OCI-LY7 (cell line): ENCODE measurements around the gene P3H1. TPM values are rescaled to one million over a fixed set of nuclear protein-coding genes. Genes with fewer than 3 reads are reported as not detected.
"Not testable (repeated sequence)": the region's sequence is repeated elsewhere in the genome, so short reads cannot be mapped to it uniquely, and the experiment has no call there.

ENCODE experiments used
- BruUV-seq: library from RNA; stranded (reverse); fragments of 400-500 nt; replicated peaks from 2 replicates; lab custom pipeline; 2021; lab: Mats Ljungman, UMichigan
- CTCF ChIA-PET: fragments of 300-600 bp; sonication (Branson Sonifier 250); formaldehyde crosslinking; loops from one replicate; lab custom pipeline; 2022; ENCODE audit warnings: antibody characterized with exemption; ENCODE audit not compliant: unreplicated experiment; lab: Charles Lee
- POLR2A ChIA-PET: fragments of 300-600 bp; sonication (Branson Sonifier 250); formaldehyde crosslinking; loops from one replicate; lab custom pipeline; 2022; ENCODE audit warnings: antibody characterized with exemption; lab: Charles Lee
- DNase-seq: peaks from one replicate; pipeline ENCODE4 v3.0.0-alpha.2; 2015; ENCODE audit warnings: low spot score
- H2AFZ ChIP-seq: fragments of 200-600 bp; sonication (generic), shearing (Covaris generic); 2 replicates; pipeline ENCODE4 v1.6.1; 2014; ENCODE audit warnings: mild to moderate bottlenecking, antibody characterized with exemption, low read length, moderate library complexity
- H3K27ac ChIP-seq: fragments of 200-600 bp; sonication (generic); 2 replicates; pipeline ENCODE4 v1.5.1; 2014; ENCODE audit warnings: mixed run types, low read depth, mild to moderate bottlenecking, moderate library complexity, low read length, inconsistent platforms; ENCODE audit not compliant: poor library complexity, severe bottlenecking
- H3K36me3 ChIP-seq: fragments of 200-600 bp; sonication (generic); 2 replicates; pipeline ENCODE4 v1.6.1; 2014; ENCODE audit warnings: mild to moderate bottlenecking, antibody characterized with exemption, low read length, moderate library complexity, mixed read lengths; ENCODE audit not compliant: insufficient read depth
- H3K4me1 ChIP-seq: fragments of 200-600 bp; sonication (generic); 2 replicates; pipeline ENCODE4 v1.5.1; 2014; ENCODE audit warnings: mild to moderate bottlenecking, low read length; ENCODE audit not compliant: insufficient read depth, poor library complexity, severe bottlenecking
- H3K4me2 ChIP-seq: fragments of 200-600 bp; sonication (generic); 2 replicates; pipeline ENCODE4 v1.6.1; 2014; ENCODE audit warnings: mild to moderate bottlenecking, low read length
- H3K4me3 ChIP-seq: fragments of 200-600 bp; sonication (generic); 2 replicates; pipeline ENCODE4 v1.5.1; 2014; ENCODE audit warnings: mild to moderate bottlenecking, low read depth, low read length; ENCODE audit not compliant: poor library complexity, severe bottlenecking
- H3K79me2 ChIP-seq: fragments of 200-600 bp; sonication (generic); 2 replicates; pipeline ENCODE4 v1.6.1; 2016; ENCODE audit warnings: low read depth, mild to moderate bottlenecking, low read length, moderate library complexity, mixed read lengths; ENCODE audit not compliant: insufficient read depth
- H3K9me2 ChIP-seq: fragments of 200-600 bp; sonication (generic); 2 replicates; pipeline ENCODE4 v1.6.1; 2016; ENCODE audit warnings: mild to moderate bottlenecking, low read length, mixed read lengths; ENCODE audit not compliant: insufficient read depth
- H3K9me3 ChIP-seq: fragments of 200-600 bp; sonication (generic); 2 replicates; pipeline ENCODE4 v1.6.1; 2014; ENCODE audit warnings: mild to moderate bottlenecking, mixed run types, low read length, mixed read lengths
- H4K20me1 ChIP-seq: fragments of 200-600 bp; sonication (generic); 2 replicates; pipeline ENCODE4 v1.6.1; 2014; ENCODE audit warnings: mild to moderate bottlenecking, antibody characterized with exemption, low read length, moderate library complexity, mixed read lengths; ENCODE audit not compliant: insufficient read depth
- CTCF ChIP-seq: fragments of 200-600 bp; sonication (generic); conservative IDR thresholded peaks from 2 replicates; pipeline ENCODE4 v1.5.1; 2014; ENCODE audit warnings: mild to moderate bottlenecking, antibody characterized with exemption, low read length, moderate library complexity, mixed read lengths
- EZH2phosphoT487 ChIP-seq: fragments of 200-600 bp; sonication (generic); IDR thresholded peaks from 2 replicates; pipeline ENCODE4 v1.6.1; 2018; ENCODE audit warnings: low read depth, borderline replicate concordance, mild to moderate bottlenecking, mixed run types, antibody characterized with exemption, low read length, moderate library complexity, mixed read lengths
- intact Hi-C: fragments of 100-400 bp; cut with micrococcal nuclease; formaldehyde crosslinking; loops from one replicate; pipeline ENCODE4 v1.10.0; 2022; ENCODE audit not compliant: unreplicated experiment
- total RNA-seq, 2 experiments: library from RNA; depleted of rRNA in 1 of 2; stranded (reverse); fragments of >200 nt in 1 of 2; shearing (Covaris generic) in 1 of 2; gene quantifications; 2 replicates each; pipeline ENCODE4 v1.2.3, GENCODE V29; 2014 to 2022

P3H1 gene
- total RNA-seq, 2 experiments from 2014 or later = 39.0 to 45.7 TPM

- POLR2A ChIA-PET = no interaction called here
- BruUV-seq = no TSS peak
These were observed 36.8 kb downstream of the P3H1 start for GRCh38 chr1:42730002-42730401.

GRCh38 chr1:42725820-42726219, 41.0 kb downstream of the P3H1 start:
- H2AFZ ChIP-seq, H4K20me1 ChIP-seq, BruUV-seq, H3K4me1 ChIP-seq, H3K36me3 ChIP-seq, H3K9me3 ChIP-seq, DNase-seq, H3K4me2 ChIP-seq, intact Hi-C loops, H3K27ac ChIP-seq, H3K4me3 ChIP-seq, H3K9me2 ChIP-seq, CTCF ChIA-PET, H3K79me2 ChIP-seq: not testable (repeated sequence)
- POLR2A ChIA-PET = interaction anchor here (0.6 to 0.9 kb wide), 2 partner anchors 11 to 245 kb away, joined by 3 read pairs; no protein-coding TSS in a partner anchor

More at GRCh38 chr1:42730002-42730401, 36.8 kb downstream of the P3H1 start:
- H3K4me3 ChIP-seq = no peak overlapping the region
- H3K4me1 ChIP-seq = no peaks in the 10 kb centered on the region
- no peak overlapping the region for H3K27ac ChIP-seq
- H3K9me2 ChIP-seq = no peaks in the 10 kb centered on the region
- H3K4me2 ChIP-seq = no peak overlapping the region
- H3K79me2 ChIP-seq = no peaks in the 10 kb centered on the region
- DNase-seq = no peak
- H3K9me3 ChIP-seq = no peaks in the 10 kb centered on the region
- CTCF ChIA-PET = no interaction called here
- H3K36me3 ChIP-seq = no peaks in the 10 kb centered on the region
- no peak for TF ChIP-seq EZH2phosphoT487
- intact Hi-C loops = no loop called here
- no peak overlapping the region for H2AFZ ChIP-seq
- H4K20me1 ChIP-seq = no peaks in the 10 kb centered on the region

GRCh38 chr1:42723511-42723910, 43.3 kb downstream of the P3H1 start:
- Histone ChIP-seq H3K9me2 (no peaks in the 10 kb centered on the region), H3K9me3 (no peaks in the 10 kb centered on the region), H3K79me2 (no peaks in the 10 kb centered on the region), H3K4me2 (no peak overlapping the region), H3K27ac (no peak overlapping the region), H4K20me1 (no peaks in the 10 kb centered on the region), H3K4me3 (no peak overlapping the region), H2AFZ (no peak overlapping the region), H3K36me3 (peaks cover 7% of the 10 kb centered on the region), H3K4me1 (no peaks in the 10 kb centered on the region)
- TF ChIP-seq CTCF (no peak), EZH2phosphoT487 (no peak)
- no peak for DNase-seq
- POLR2A ChIA-PET = interaction anchor here (0.6 to 0.7 kb wide), 2 partner anchors 11 to 55 kb away, joined by 3 read pairs; no protein-coding TSS in a partner anchor
- CTCF ChIA-PET = no interaction called here
- BruUV-seq = no TSS peak
- intact Hi-C loops = no loop called here

- CTCF ChIA-PET = interaction anchor here (0.6 kb wide), 1 partner anchor 22 kb away, joined by 3 read pairs; no protein-coding TSS in a partner anchor
- H3K9me2 ChIP-seq = not testable (repeated sequence)
These were observed 44.4 kb downstream of the P3H1 start for GRCh38 chr1:42722403-42722802.

More at GRCh38 chr1:42722403-42722802, 44.4 kb downstream of the P3H1 start:
- H3K36me3 ChIP-seq = peaks cover 18% of the 10 kb centered on the region
- H3K4me3 ChIP-seq, H3K4me1 ChIP-seq, DNase-seq, H3K9me3 ChIP-seq, H4K20me1 ChIP-seq, H2AFZ ChIP-seq, H3K27ac ChIP-seq, H3K4me2 ChIP-seq, H3K79me2 ChIP-seq, intact Hi-C loops, BruUV-seq: not testable (repeated sequence)
- POLR2A ChIA-PET = interaction anchor here (0.6 to 1.0 kb wide), 3 partner anchors 9 to 198 kb away, joined by 3 read pairs; no protein-coding TSS in a partner anchor
